Neural cell (in vitro differentiated cells): ENCODE measurements around the gene MYBPC2. TPM values are rescaled to one million over a fixed set of nuclear protein-coding genes. Genes with fewer than 3 reads are reported as not detected.

Source experiments
- H2AFZ ChIP-seq: fragments of 200-600, 300-800 bp; sonication (generic), shearing (Covaris generic); 2 replicates; pipeline ENCODE4 v1.6.0; 2014; ENCODE audit warnings: low read depth, mild to moderate bottlenecking, antibody characterized with exemption, low read length, moderate library complexity
- H3F3A ChIP-seq: fragments of 200-600 bp; shearing (Covaris generic); 2 replicates; pipeline ENCODE4 v1.6.1; 2016; ENCODE audit warnings: mild to moderate bottlenecking, moderate library complexity, mixed read lengths, antibody characterized with exemption, low read length; ENCODE audit not compliant: insufficient read depth, poor library complexity, severe bottlenecking
- H3K27ac ChIP-seq: fragments of 200-600, 300-800 bp; sonication (generic), shearing (Covaris generic); 2 replicates; pipeline ENCODE4 v1.5.1; 2014; ENCODE audit warnings: mild to moderate bottlenecking, low read length, moderate library complexity
- H3K27me3 ChIP-seq: fragments of 300-800, 200-600 bp; sonication (generic), shearing (Covaris generic); 2 replicates; pipeline ENCODE4 v1.6.0; 2014; ENCODE audit warnings: mild to moderate bottlenecking, low read depth, low read length, moderate library complexity; ENCODE audit not compliant: insufficient read depth
- H3K36me3 ChIP-seq: fragments of 300-800, 200-600 bp; sonication (generic), shearing (Covaris generic); 2 replicates; pipeline ENCODE4 v1.5.1; 2014; ENCODE audit warnings: mild to moderate bottlenecking, antibody characterized with exemption, low read length, moderate library complexity; ENCODE audit not compliant: insufficient read depth
- H3K4me2 ChIP-seq: fragments of 300-800, 200-600 bp; sonication (generic), shearing (Covaris generic); 2 replicates; pipeline ENCODE4 v1.6.0; 2014; ENCODE audit warnings: mild to moderate bottlenecking, low read length
- H3K4me3 ChIP-seq: fragments of 300-800, 200-600 bp; sonication (generic), shearing (Covaris generic); 2 replicates; pipeline ENCODE4 v1.5.1; 2014; ENCODE audit warnings: mild to moderate bottlenecking, low read length, moderate library complexity
- H3K79me2 ChIP-seq: fragments of 200-600 bp; shearing (Covaris generic); replicated peaks from 2 replicates; pipeline ENCODE4 v1.6.0; 2014; ENCODE audit warnings: mild to moderate bottlenecking, low read length, moderate library complexity; ENCODE audit not compliant: insufficient read depth
- H3K9ac ChIP-seq: fragments of 300-800, 200-600 bp; sonication (generic), shearing (Covaris generic); 2 replicates; pipeline ENCODE4 v1.6.1; 2016; ENCODE audit warnings: mild to moderate bottlenecking, low read length, mixed read lengths
- H3K9me2 ChIP-seq: fragments of 200-600 bp; shearing (Covaris generic); 2 replicates; pipeline ENCODE4 v1.6.1; 2016; ENCODE audit warnings: mild to moderate bottlenecking, low read length, mixed read lengths; ENCODE audit not compliant: insufficient read depth
- H3K9me3 ChIP-seq: fragments of 200-600, 300-800 bp; sonication (generic), shearing (Covaris generic); 2 replicates; pipeline ENCODE4 v1.6.1; 2016; ENCODE audit warnings: mild to moderate bottlenecking, mixed run types, low read length, moderate library complexity, mixed read lengths
- H4K20me1 ChIP-seq: fragments of 200-600 bp; shearing (Covaris generic); 2 replicates; pipeline ENCODE4 v1.6.1; 2016; ENCODE audit warnings: mild to moderate bottlenecking, mixed run types; ENCODE audit not compliant: insufficient read depth
- CTCF ChIP-seq: fragments of 450-650 bp; IDR thresholded peaks from 2 replicates; pipeline ENCODE4 v1.5.1; 2014; ENCODE audit warnings: antibody characterized with exemption, mild to moderate bottlenecking, moderate library complexity; ENCODE audit not compliant: poor library complexity, severe bottlenecking
- EP300 ChIP-seq: fragments of 450-650 bp; conservative IDR thresholded peaks from 2 replicates; pipeline ENCODE4 v1.6.1; 2014; ENCODE audit warnings: antibody characterized with exemption, mild to moderate bottlenecking, moderate library complexity; ENCODE audit not compliant: poor library complexity, severe bottlenecking
- EZH2 ChIP-seq: fragments of 200-600, 300-800 bp; shearing (Covaris generic), sonication (generic); IDR thresholded peaks from 2 replicates; pipeline ENCODE4 v1.6.1; 2014; ENCODE audit warnings: antibody characterized with exemption, low read length, borderline replicate concordance, mild to moderate bottlenecking; ENCODE audit not compliant: insufficient read depth, poor library complexity, severe bottlenecking
- MXI1 ChIP-seq: fragments of 450-650 bp; conservative IDR thresholded peaks from 2 replicates; pipeline ENCODE4 v1.6.1; 2014; ENCODE audit warnings: antibody characterized with exemption, mild to moderate bottlenecking; ENCODE audit not compliant: poor library complexity, severe bottlenecking
- POLR2AphosphoS5 ChIP-seq: IDR thresholded peaks from 2 replicates; pipeline ENCODE4 v1.6.1; 2012
- RAD21 ChIP-seq: fragments of 450-650 bp; conservative IDR thresholded peaks from 2 replicates; pipeline ENCODE4 v1.6.1; 2014; ENCODE audit warnings: antibody characterized with exemption, mild to moderate bottlenecking, moderate library complexity
- REST ChIP-seq: IDR thresholded peaks from 2 replicates; pipeline ENCODE4 v1.6.1; 2012; ENCODE audit warnings: borderline replicate concordance
- SMC3 ChIP-seq: fragments of 450-650 bp; conservative IDR thresholded peaks from 2 replicates; pipeline ENCODE4 v1.6.1; 2014; ENCODE audit warnings: antibody characterized with exemption, mild to moderate bottlenecking, moderate library complexity; ENCODE audit not compliant: poor library complexity
- TAF1 ChIP-seq: IDR thresholded peaks from 2 replicates; pipeline ENCODE4 v1.6.1; 2012; ENCODE audit warnings: low read depth
- polyA plus RNA-seq: library from polyadenylated mRNA; depleted of rRNA; stranded (reverse); fragments of >200 nt; gene quantifications from 2 replicates; pipeline ENCODE4 v1.2.3, GENCODE V29; 2014

Gene MYBPC2
- polyA plus RNA-seq, 1 donor from 2014 or later, result not detected

- Histone ChIP-seq H3F3A (no peaks in the 10 kb centered on the region), H3K27ac (no peak overlapping the region), H3K4me3 (no peak overlapping the region), H3K9me3 (no peaks in the 10 kb centered on the region), H3K9me2 (no peaks in the 10 kb centered on the region), H3K79me2 (no peaks in the 10 kb centered on the region), H3K27me3 (peaks cover 14% of the 10 kb centered on the region), H3K4me2 (no peak overlapping the region), H2AFZ (no peak overlapping the region), H4K20me1 (no peaks in the 10 kb centered on the region), H3K9ac (no peak overlapping the region), H3K36me3 (no peaks in the 10 kb centered on the region)
- TF ChIP-seq MXI1, result no peak
- TF ChIP-seq REST, result no peak
- no peak for TF ChIP-seq TAF1
- TF ChIP-seq EP300, result no peak
- TF ChIP-seq RAD21, result no peak
- no peak for TF ChIP-seq POLR2AphosphoS5
- no peak for TF ChIP-seq CTCF
- TF ChIP-seq EZH2, result no peak
- no peak for TF ChIP-seq SMC3
Observed at GRCh38 chr19:50496189-50497021, 63.7 kb downstream of the MYBPC2 start.

GRCh38 chr19:50497022-50497405 lies 64.3 kb downstream of the MYBPC2 start:
- H3K4me3 ChIP-seq, result no peak overlapping the region
- TF ChIP-seq TAF1, result no peak
- TF ChIP-seq EP300, result no peak
- TF ChIP-seq EZH2, result no peak
- TF ChIP-seq SMC3, result no peak
- no peak for TF ChIP-seq REST
- TF ChIP-seq RAD21, result no peak
- no peak for TF ChIP-seq POLR2AphosphoS5
- TF ChIP-seq CTCF, result no peak
- no peak for TF ChIP-seq MXI1
- H3K9me2 ChIP-seq, result no peaks in the 10 kb centered on the region
- no peaks in the 10 kb centered on the region for H3F3A ChIP-seq
- no peaks in the 10 kb centered on the region for H3K79me2 ChIP-seq
- no peak overlapping the region for H3K4me2 ChIP-seq
- peaks cover 8% of the 10 kb centered on the region for H3K27me3 ChIP-seq
- no peaks in the 10 kb centered on the region for H4K20me1 ChIP-seq
- H3K36me3 ChIP-seq, result no peaks in the 10 kb centered on the region
- no peak overlapping the region for H3K9ac ChIP-seq
- no peak overlapping the region for H2AFZ ChIP-seq
- no peaks in the 10 kb centered on the region for H3K9me3 ChIP-seq
- no peak overlapping the region for H3K27ac ChIP-seq
